Dendritic cell treated with granulocyte-macrophage colony-stimulating factor and Interleukin-4, amounts not matched to agents 40 ng/mL and 50 ng/mL, for 4 days (primary cell): ENCODE results near the gene CLDN19.

Experiments used
- H3K27ac Mint-ChIP-seq: one replicate; pipeline ENCODE4 v1.8.0; 2022; ENCODE audit warnings: mild to moderate bottlenecking, mixed read lengths
- H3K27me3 Mint-ChIP-seq: one replicate; pipeline ENCODE4 v1.8.0; 2022; ENCODE audit warnings: mild to moderate bottlenecking, mixed read lengths
- H3K36me3 Mint-ChIP-seq: one replicate; pipeline ENCODE4 v1.8.0; 2022; ENCODE audit warnings: low read depth, mixed read lengths
- H3K4me1 Mint-ChIP-seq: one replicate; pipeline ENCODE4 v1.8.0; 2022; ENCODE audit warnings: low read depth, mixed read lengths
- H3K4me3 Mint-ChIP-seq: one replicate; pipeline ENCODE4 v1.8.0; 2022; ENCODE audit warnings: mild to moderate bottlenecking, moderate library complexity, mixed read lengths
- H3K9me3 Mint-ChIP-seq: one replicate; pipeline ENCODE4 v1.8.0; 2022; ENCODE audit warnings: mixed read lengths
- intact Hi-C: fragments of 100-400 bp; cut with micrococcal nuclease; formaldehyde crosslinking; loops from one replicate; pipeline ENCODE4 v1.15.0; 2022

Gene CLDN19

GRCh38 chr1:42768172-42768571 is 28.1 kb upstream of the CLDN19 start:
- Mint-ChIP-seq H3K9me3 (no peaks in the 10 kb centered on the region), H3K27ac (no peak overlapping the region), H3K36me3 (peaks cover 34% of the 10 kb centered on the region), H3K4me1 (peaks cover 39% of the 10 kb centered on the region), H3K27me3 (no peaks in the 10 kb centered on the region), H3K4me3 (no peak overlapping the region)
- intact Hi-C loops, result loop anchor here (5.0 kb wide), 1 partner anchor 86 kb away; the partner anchor contains the start of gene YBX1

GRCh38 chr1:42767510-42768000 is 27.5 kb upstream of the CLDN19 start:
- intact Hi-C loops, result loop anchor here (2.0 to 5.0 kb wide), 2 partner anchors 49 to 85 kb away; partner anchors contain the start of genes ERMAP, SVBP and YBX1
- Mint-ChIP-seq H3K4me3 (no peak overlapping the region), H3K27me3 (no peaks in the 10 kb centered on the region)

GRCh38 chr1:42766741-42767509 is 26.9 kb upstream of the CLDN19 start, which contains the start of the genes C1orf50 and P3H1:
Gene C1orf50, plus strand, starts transcription at chr1:42767249. Its CDS starts 63 bp downstream, at chr1:42767312.
Gene P3H1, minus strand, starts transcription at chr1:42767028. Its CDS starts 57 bp downstream, at chr1:42766971.
- Mint-ChIP-seq H3K4me3 (no peak within 1 kb of the TSS), H3K4me1 (peaks cover 39% of the 10 kb centered on the region), H3K36me3 (peaks cover 32% of the 10 kb centered on the region), H3K9me3 (no peaks in the 10 kb centered on the region), H3K27ac (no peak within 1 kb of the TSS), H3K27me3 (no peaks in the 10 kb centered on the region)
- intact Hi-C loops, result loop anchor here (2.0 to 5.0 kb wide), 2 partner anchors 50 to 85 kb away; partner anchors contain the start of genes ERMAP, SVBP and YBX1

More at GRCh38 chr1:42767510-42768000, 27.5 kb upstream of the CLDN19 start:
- Mint-ChIP-seq H3K9me3 (no peaks in the 10 kb centered on the region), H3K27ac (no peak overlapping the region), H3K4me1 (peaks cover 35% of the 10 kb centered on the region), H3K36me3 (peaks cover 31% of the 10 kb centered on the region)

- Mint-ChIP-seq H3K36me3 (peaks cover 40% of the 10 kb centered on the region), H3K27ac (no peak overlapping the region), H3K27me3 (no peaks in the 10 kb centered on the region), H3K9me3 (no peaks in the 10 kb centered on the region), H3K4me1 (peaks cover 39% of the 10 kb centered on the region), H3K4me3 (no peak overlapping the region)
- intact Hi-C loops, result loop anchor here (2.0 to 5.0 kb wide), 2 partner anchors 51 to 84 kb away; partner anchors contain the start of genes ERMAP, SVBP and YBX1
Measured at GRCh38 chr1:42765832-42766740, 26.1 kb upstream of the CLDN19 start.

GRCh38 chr1:42765269-42765668 is 25.2 kb upstream of the CLDN19 start:
- H3K4me3 Mint-ChIP-seq, result no peak overlapping the region
- peaks cover 32% of the 10 kb centered on the region for H3K4me1 Mint-ChIP-seq
- no peaks in the 10 kb centered on the region for H3K9me3 Mint-ChIP-seq
- no peaks in the 10 kb centered on the region for H3K27me3 Mint-ChIP-seq
- no peak overlapping the region for H3K27ac Mint-ChIP-seq
- peaks cover 40% of the 10 kb centered on the region for H3K36me3 Mint-ChIP-seq
- intact Hi-C loops, result loop anchor here (5.0 kb wide), 1 partner anchor 83 kb away; the partner anchor contains the start of gene YBX1

- H3K27ac Mint-ChIP-seq, result peak overlapping the region; percentile 52
- no peaks in the 10 kb centered on the region for H3K9me3 Mint-ChIP-seq
- H3K36me3 Mint-ChIP-seq, result peaks cover 43% of the 10 kb centered on the region
- H3K27me3 Mint-ChIP-seq, result no peaks in the 10 kb centered on the region
- no peak overlapping the region for H3K4me3 Mint-ChIP-seq
- intact Hi-C loops, result no loop called here
- H3K4me1 Mint-ChIP-seq, result peaks cover 26% of the 10 kb centered on the region
Measured at GRCh38 chr1:42762269-42762668, 22.2 kb upstream of the CLDN19 start.

- intact Hi-C loops, result no loop called here
- no peaks in the 10 kb centered on the region for H3K9me3 Mint-ChIP-seq
- peaks cover 30% of the 10 kb centered on the region for H3K4me1 Mint-ChIP-seq
- peaks cover 50% of the 10 kb centered on the region for H3K36me3 Mint-ChIP-seq
- H3K27me3 Mint-ChIP-seq, result no peaks in the 10 kb centered on the region
- peak overlapping the region; percentile 52 for H3K27ac Mint-ChIP-seq
- H3K4me3 Mint-ChIP-seq, result no peak overlapping the region
Measured at GRCh38 chr1:42761567-42761966, 21.5 kb upstream of the CLDN19 start.

GRCh38 chr1:42759114-42759513 is 19.1 kb upstream of the CLDN19 start:
- Mint-ChIP-seq H3K36me3 (peaks cover 74% of the 10 kb centered on the region), H3K9me3 (no peaks in the 10 kb centered on the region), H3K4me3 (no peak overlapping the region), H3K4me1 (peaks cover 31% of the 10 kb centered on the region), H3K27ac (peak overlapping the region; percentile 58), H3K27me3 (no peaks in the 10 kb centered on the region)
- intact Hi-C loops, result no loop called here

GRCh38 chr1:42758641-42759040 is 18.6 kb upstream of the CLDN19 start:
- H3K9me3 Mint-ChIP-seq, result no peaks in the 10 kb centered on the region
- no peak overlapping the region for H3K4me3 Mint-ChIP-seq
- H3K4me1 Mint-ChIP-seq, result peaks cover 31% of the 10 kb centered on the region
- H3K27ac Mint-ChIP-seq, result peak overlapping the region; percentile 58
- no peaks in the 10 kb centered on the region for H3K27me3 Mint-ChIP-seq
- intact Hi-C loops, result no loop called here
- H3K36me3 Mint-ChIP-seq, result peaks cover 79% of the 10 kb centered on the region

- Mint-ChIP-seq H3K27ac (peak overlapping the region; percentile 4), H3K4me3 (no peak overlapping the region), H3K9me3 (no peaks in the 10 kb centered on the region), H3K27me3 (no peaks in the 10 kb centered on the region), H3K4me1 (peaks cover 31% of the 10 kb centered on the region), H3K36me3 (peaks cover 85% of the 10 kb centered on the region)
- intact Hi-C loops, result no loop called here
Measured at GRCh38 chr1:42757892-42758275, 17.8 kb upstream of the CLDN19 start.

GRCh38 chr1:42756956-42757891 is 17.2 kb upstream of the CLDN19 start:
- Mint-ChIP-seq H3K27ac (peak overlapping the region; percentile 4), H3K36me3 (peaks cover 85% of the 10 kb centered on the region), H3K9me3 (no peaks in the 10 kb centered on the region), H3K4me1 (peaks cover 30% of the 10 kb centered on the region), H3K4me3 (no peak overlapping the region), H3K27me3 (no peaks in the 10 kb centered on the region)
- intact Hi-C loops, result no loop called here

- Mint-ChIP-seq H3K27me3 (no peaks in the 10 kb centered on the region), H3K9me3 (peaks cover 8% of the 10 kb centered on the region), H3K4me1 (peaks cover 39% of the 10 kb centered on the region), H3K36me3 (peaks cover 85% of the 10 kb centered on the region), H3K4me3 (no peak overlapping the region), H3K27ac (no peak overlapping the region)
- intact Hi-C loops, result no loop called here
Measured at GRCh38 chr1:42753070-42753469, 13.0 kb upstream of the CLDN19 start.

- intact Hi-C loops, result no loop called here
- H3K27ac Mint-ChIP-seq, result no peak overlapping the region
- H3K4me3 Mint-ChIP-seq, result no peak overlapping the region
- no peaks in the 10 kb centered on the region for H3K27me3 Mint-ChIP-seq
- H3K9me3 Mint-ChIP-seq, result peaks cover 8% of the 10 kb centered on the region
- H3K4me1 Mint-ChIP-seq, result peaks cover 43% of the 10 kb centered on the region
- peaks cover 84% of the 10 kb centered on the region for H3K36me3 Mint-ChIP-seq
Measured at GRCh38 chr1:42752284-42752683, 12.2 kb upstream of the CLDN19 start.
